ENCODE data around the gene FAT1. TPM values are rescaled to one million over a fixed set of nuclear protein-coding genes. Genes with fewer than 3 reads are reported as not detected.

Gene FAT1
- total RNA-seq, 4 donors from 2014 or later = 2.3 to 9.7 (median 4.8) TPM

DNA sequence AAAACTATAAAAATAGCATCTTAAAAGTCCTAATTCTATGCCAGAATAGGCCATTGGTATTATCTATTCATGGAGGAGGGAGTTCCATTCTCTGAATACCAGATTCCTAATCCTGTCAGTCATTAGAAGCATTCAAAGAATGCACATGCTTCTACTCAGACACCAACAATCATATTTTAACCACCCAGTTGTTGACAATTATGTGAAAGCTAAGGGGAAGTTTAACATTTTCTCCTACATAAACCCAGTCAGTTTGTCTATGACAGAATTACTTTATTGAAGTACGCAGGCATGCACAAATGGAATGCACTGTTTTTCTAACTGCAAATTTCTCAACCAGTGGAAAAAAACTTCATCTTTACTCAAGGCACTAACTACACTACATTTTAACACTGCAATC, 98.7 kb downstream of the FAT1 start:
- H3K4me3 ChIP-seq = no peak overlapping the region
- no peaks in the 10 kb centered on the region for H3K27me3 ChIP-seq
- H3K36me3 ChIP-seq = no peaks in the 10 kb centered on the region
- in situ Hi-C loops (cut with MboI; ENCODE audit: low sequenced_read_pairs in 4 of 4) (no loop called here), intact Hi-C loops (cut with DNase I; ENCODE audit: low total_unique reads) (no loop called here)
- TF ChIP-seq POLR2A (IDR thresholded peaks at IDR 0.05) = no peak
- TF ChIP-seq, protein P1, sequence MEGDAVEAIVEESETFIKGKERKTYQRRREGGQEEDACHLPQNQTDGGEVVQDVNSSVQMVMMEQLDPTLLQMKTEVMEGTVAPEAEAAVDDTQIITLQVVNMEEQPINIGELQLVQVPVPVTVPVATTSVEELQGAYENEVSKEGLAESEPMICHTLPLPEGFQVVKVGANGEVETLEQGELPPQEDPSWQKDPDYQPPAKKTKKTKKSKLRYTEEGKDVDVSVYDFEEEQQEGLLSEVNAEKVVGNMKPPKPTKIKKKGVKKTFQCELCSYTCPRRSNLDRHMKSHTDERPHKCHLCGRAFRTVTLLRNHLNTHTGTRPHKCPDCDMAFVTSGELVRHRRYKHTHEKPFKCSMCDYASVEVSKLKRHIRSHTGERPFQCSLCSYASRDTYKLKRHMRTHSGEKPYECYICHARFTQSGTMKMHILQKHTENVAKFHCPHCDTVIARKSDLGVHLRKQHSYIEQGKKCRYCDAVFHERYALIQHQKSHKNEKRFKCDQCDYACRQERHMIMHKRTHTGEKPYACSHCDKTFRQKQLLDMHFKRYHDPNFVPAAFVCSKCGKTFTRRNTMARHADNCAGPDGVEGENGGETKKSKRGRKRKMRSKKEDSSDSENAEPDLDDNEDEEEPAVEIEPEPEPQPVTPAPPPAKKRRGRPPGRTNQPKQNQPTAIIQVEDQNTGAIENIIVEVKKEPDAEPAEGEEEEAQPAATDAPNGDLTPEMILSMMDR (IDR thresholded peaks at IDR 0.05 in 4 of 5, conservative IDR thresholded peaks at IDR 0.05 in 1 of 5) = no peak
- H3K27ac ChIP-seq = no peak overlapping the region
- DNase-seq (no peak), ATAC-seq (no peak)
- H3K9me3 ChIP-seq = no peaks in the 10 kb centered on the region
- no peaks in the 10 kb centered on the region for H3K4me1 ChIP-seq

DNA sequence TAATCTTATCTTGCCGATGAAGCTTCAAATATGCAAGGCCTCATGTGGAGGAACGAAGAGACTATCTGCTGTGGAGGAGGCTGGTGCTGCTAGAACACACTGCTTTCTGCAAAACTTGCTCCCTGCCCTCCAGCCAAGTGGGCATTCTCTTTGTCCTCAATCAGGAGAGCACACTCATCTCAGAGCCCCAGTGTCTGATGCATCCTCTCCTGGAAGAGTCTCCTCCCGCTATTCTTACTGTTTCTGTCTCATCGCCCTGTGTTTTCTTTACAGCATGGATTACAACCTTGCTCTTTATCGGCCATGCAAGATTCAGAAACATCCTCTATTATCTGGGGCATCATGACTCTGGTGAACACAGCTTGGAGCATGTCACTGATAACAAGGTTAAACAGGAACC, 100.1 kb downstream of the FAT1 start:
- ATAC-seq (no peak), DNase-seq (no peak)
- TF ChIP-seq, protein P1 (IDR thresholded peaks at IDR 0.05 in 4 of 5, conservative IDR thresholded peaks at IDR 0.05 in 1 of 5) = no peak
- no peak for TF ChIP-seq POLR2A (IDR thresholded peaks at IDR 0.05)
- in situ Hi-C loops (cut with MboI; ENCODE audit: low sequenced_read_pairs in 4 of 4) = no loop called here
- Histone ChIP-seq H3K27ac (no peak overlapping the region), H3K36me3 (no peaks in the 10 kb centered on the region), H3K4me3 (no peak overlapping the region), H3K27me3 (no peaks in the 10 kb centered on the region), H3K9me3 (no peaks in the 10 kb centered on the region), H3K4me1 (no peaks in the 10 kb centered on the region)
- intact Hi-C loops (cut with DNase I; ENCODE audit: low total_unique reads) = no loop called here

DNA sequence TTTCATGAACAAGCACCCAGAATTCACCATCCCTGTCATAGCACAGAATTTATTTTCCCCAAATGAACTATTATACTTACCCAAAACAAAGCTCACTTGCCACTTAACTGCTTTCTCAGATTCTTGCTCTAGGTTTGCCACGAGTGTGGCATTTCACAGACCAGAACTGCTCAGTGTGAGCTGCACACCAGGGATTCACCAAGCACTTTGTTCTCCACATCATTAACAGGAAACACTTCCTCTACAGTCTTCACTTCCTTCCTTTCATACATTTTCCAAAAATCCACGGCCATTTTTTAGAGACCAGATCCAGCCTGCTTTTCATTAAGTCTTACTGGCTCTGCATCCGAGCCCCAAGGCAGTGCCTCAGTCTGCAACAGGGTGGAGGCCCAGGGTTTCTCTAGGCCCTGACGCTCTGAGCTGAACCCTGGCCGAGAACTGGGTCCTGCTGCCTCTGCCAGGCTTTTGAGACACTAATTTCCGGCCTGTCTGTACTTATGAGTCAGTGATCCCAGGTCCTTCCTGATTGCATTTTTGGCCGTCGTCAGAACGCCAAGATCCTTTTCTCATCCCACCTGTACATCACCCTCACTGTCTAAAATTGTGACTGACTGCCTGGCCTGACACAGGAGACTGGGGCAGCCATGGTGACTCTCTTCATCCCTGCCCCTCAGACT, 100.7 kb downstream of the FAT1 start:
- no peaks in the 10 kb centered on the region for H3K9me3 ChIP-seq
- no peak overlapping the region for H3K4me3 ChIP-seq
- H3K4me1 ChIP-seq = no peaks in the 10 kb centered on the region
- H3K27ac ChIP-seq = no peak overlapping the region
- DNase-seq (no peak), ATAC-seq (no peak)
- no peaks in the 10 kb centered on the region for H3K27me3 ChIP-seq
- in situ Hi-C loops (cut with MboI; ENCODE audit: low sequenced_read_pairs in 4 of 4) (no loop called here), intact Hi-C loops (cut with DNase I; ENCODE audit: low total_unique reads) (no loop called here)
- no peaks in the 10 kb centered on the region for H3K36me3 ChIP-seq
- no peak for TF ChIP-seq POLR2A (IDR thresholded peaks at IDR 0.05)
- TF ChIP-seq, protein P1 (IDR thresholded peaks at IDR 0.05 in 4 of 5, conservative IDR thresholded peaks at IDR 0.05 in 1 of 5) = no peak

DNA sequence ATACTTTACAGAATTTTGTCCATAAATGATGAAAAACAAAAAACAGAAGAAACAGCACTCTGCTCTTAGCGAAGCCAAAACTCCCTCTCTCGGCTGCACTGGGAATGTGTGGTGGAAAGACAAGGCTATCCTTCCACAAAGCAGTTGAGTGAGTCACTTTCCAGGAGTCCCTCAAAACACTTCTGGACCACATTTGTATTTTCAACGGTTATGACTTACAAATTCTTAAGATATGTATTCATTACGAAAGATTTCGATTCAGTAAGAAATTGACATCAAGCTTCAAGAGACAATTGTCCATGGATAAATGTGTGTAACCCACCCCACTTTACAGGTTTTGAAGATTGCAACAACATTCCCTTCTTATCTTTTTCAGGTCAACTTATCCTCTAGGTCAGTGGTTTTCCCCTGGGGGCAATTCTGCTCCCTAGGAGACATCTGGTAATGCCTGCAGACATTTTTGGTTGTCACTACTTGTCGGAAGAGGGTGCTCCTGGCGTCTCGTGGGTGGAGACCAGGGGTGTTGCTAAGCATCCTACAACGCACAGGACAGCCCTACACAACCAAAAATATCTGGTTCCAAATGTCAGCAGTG, 101.6 kb downstream of the FAT1 start:
- no peak overlapping the region for H3K27ac ChIP-seq
- no peaks in the 10 kb centered on the region for H3K36me3 ChIP-seq
- intact Hi-C loops (cut with DNase I; ENCODE audit: low total_unique reads) (no loop called here), in situ Hi-C loops (cut with MboI; ENCODE audit: low sequenced_read_pairs in 4 of 4) (no loop called here)
- TF ChIP-seq, protein P1 (IDR thresholded peaks at IDR 0.05 in 4 of 5, conservative IDR thresholded peaks at IDR 0.05 in 1 of 5) = no peak
- TF ChIP-seq POLR2A (IDR thresholded peaks at IDR 0.05) = no peak
- no peaks in the 10 kb centered on the region for H3K27me3 ChIP-seq
- no peaks in the 10 kb centered on the region for H3K9me3 ChIP-seq
- no peak for ATAC-seq
- no peak overlapping the region for H3K4me3 ChIP-seq
- no peak for DNase-seq
- H3K4me1 ChIP-seq = no peaks in the 10 kb centered on the region

Measured in gastrocnemius medialis (tissue), 4 donors.